Measurements from ENCODE around the gene PCMTD2.
"Not testable (repeated sequence)": the region's sequence is repeated elsewhere in the genome, so short reads cannot be mapped to it uniquely, and the experiment has no call there.

The PCMTD2 gene

DNA sequence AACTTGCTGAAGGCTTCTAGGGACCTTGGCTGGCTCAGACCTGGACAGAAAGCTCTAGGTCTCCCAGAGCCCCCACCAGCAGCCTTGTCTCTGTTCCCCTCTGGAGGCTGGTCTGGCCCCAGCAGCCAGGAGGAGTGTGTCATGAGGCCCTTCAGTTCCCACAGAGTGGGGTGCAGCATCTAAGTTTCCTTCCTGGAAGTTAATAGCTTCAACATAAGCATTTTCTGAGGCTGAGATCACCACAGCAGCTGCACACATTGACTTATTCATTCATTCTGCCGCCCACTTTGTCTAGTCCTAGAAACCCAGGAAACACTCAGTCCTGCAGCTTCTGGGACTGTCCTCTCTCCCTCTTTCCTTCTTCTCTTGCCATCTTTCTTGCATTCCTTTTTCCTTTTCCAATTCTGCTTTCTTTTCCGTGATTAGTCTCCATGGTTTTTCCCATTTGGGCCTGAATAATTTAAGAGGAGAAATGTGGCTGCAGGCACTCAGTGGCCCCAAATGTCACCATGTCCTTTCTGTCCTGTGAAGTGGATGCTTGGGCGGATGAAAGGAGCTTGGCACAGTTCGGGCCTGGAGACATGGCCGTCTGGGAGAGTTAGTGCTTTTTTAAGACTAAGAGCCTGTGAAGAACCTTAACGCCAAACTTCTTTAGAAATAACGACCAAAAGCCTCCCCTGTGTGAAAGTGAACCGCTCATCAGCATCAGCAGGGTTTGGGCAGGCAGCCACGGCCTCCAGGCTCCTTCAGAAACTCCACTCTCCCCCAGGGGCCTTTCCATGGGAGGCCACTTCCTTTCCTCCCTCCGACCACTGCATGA is 31.0 kb upstream of the PCMTD2 start:
- DNase-seq (ENCODE audit: low spot score), result peak; percentile 78

DNA sequence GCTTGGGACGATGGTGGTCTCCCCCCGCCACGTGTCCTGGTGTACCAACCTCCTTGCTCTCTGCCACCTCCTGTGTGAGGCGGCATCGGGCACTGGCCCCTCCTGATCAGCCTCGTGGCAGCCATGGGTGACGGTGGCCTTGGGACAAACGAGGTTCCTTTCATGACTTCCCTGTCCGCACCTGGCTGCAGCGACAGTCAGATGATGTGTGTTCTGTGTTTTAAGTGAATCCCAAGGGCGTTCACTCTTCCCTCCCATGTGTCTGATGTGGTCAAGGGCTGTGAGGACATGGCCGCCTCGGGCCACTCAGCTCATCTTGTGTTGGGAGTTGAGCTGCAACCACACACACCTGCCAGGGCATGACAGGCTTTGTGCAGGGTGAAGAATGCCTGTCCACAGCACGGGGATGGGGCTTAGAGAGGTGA is 30.4 kb upstream of the PCMTD2 start:
- no peak for DNase-seq (ENCODE audit: low spot score)

DNA sequence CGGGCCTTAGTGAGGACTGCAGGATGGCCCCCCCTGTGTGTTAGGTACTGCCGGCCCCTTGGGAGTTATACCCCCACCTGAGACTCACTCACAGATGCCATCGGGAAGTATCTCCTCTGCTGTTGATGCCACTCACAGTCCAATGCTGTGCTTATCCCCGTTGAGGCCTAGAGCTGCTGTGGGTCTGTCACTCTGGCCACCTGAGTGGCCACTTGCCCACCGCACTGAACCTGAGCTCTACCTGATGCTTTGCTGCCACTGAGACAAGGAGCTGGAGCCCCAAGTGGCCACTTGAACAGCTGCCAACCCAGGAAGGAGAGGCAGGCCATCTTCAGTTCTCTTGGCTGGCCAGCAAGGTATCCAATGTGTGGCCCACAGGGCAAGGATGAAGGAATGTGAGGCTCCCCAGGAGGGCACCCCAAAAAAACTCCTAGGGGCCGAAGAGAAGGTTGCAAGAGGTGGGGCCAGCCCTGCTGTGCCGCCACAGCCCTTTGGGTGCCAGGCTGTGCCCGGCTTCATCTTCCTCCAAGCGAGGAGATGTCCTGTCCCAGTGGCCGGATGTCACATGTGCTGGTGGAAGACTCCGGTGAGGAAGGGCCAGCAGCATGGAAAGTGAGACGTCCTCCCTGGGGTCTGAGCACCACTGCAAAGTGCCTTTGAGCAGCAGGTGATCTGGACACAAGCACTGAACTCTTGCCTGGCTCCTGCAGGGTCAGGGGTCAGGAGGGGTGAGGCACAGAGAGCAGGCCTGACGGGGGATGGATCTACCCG is 29.5 kb upstream of the PCMTD2 start:
- no peak for DNase-seq (ENCODE audit: low spot score)

DNA sequence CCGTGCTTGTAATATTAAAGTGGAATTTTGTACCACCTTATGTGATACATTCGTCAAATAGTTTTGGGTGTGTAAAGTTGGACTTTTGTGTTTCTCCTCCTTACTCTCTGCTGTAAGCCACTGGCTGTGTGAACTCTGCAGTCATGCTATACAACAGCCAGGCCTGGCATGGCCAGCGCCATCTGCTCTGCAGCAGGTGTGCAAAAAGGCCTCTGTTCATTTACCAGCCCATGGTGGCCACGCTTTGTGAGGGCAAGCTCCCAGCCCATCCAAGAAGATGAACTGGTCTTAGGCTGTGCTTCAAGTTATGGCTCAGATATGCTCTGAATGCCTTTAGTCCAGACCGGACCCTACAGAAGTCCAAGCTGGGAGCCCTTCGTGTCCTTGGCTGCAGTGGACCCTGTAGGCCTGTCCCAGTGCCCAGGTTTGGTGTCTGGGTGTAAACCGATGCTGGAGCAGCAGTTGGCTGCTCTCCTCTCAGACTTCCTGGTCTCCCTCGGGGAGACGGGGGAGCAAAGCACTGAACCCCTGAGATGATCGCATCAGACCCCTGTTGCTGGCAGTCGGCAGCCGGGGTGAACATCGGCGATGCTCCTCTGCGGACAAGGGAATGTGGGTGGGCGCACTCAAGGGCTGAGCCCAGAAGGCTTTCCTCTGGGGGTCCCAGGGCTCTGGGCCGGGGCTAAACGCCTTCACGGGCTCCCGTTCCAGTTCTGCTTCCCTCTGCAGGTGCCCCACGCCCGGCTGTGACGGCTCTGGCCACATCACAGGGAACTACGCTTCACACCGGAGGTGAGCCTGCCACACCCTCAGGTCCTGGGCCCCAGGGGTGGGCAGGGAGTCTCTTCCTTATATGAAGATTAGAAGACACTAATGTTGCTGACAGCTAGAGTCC is 28.6 kb upstream of the PCMTD2 start:
- no peak for DNase-seq (ENCODE audit: low spot score)

DNA sequence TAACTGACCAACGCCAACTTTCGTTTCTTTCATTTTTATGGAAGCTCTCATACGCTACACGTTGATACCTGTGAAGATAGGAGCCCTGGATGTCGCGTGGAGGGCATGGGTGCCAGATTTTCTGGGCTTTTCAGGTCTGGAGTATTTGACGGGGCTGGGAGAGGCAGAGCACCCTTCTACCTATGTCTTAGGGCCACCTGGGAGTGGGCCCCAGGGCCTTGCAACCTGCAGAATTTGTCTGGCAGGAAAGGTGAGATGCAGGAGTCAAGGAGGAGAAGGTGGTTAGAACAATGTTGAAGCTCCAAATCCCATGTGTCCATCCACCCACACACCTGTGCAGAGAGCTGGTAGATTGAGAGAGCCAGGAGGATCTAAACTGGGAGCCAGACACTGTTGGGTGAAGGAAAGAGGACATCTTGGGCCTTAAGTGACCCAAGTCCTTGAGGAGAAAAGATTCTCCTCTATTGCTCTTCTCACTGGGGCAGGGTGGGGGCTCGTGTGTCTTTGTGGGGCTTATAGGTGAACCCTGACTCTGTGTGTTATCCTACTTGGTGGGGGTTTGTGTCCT is 27.4 kb upstream of the PCMTD2 start:
- no peak for DNase-seq (ENCODE audit: low spot score)

DNA sequence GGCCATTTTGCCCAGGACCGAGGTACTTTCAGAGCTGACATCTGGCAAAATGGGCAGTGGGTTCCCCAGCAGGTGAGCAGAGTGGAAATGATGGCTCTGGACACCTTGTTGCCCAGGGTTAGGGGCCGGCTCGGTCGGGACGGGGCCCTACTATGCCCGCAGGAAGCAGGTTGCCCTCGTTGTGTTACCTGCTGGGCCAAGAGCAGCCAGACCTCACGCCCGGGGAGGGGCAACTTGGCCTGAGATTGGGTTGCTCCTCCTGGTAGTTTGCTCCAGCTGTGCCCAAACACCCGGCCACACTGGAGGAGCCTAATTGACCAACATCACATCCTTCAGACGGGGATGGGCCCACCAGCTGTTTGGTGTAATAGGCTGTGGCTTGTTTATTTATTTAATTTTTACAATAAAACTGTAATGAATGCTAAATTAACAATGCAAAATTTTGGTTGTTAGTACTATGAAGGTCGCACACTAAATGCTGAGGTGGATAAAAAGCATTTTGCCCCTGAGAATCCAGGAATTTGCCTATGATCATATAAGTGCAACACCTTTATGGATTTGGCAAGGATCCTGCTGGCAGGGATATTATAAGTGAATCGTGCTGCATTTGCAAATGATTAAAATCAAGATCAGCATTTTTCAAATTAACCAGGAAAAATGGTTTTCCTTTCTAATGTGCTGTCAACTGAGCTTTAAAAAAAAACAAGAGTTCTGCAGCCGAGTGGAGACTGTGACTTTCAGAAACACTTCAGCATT is 26.6 kb upstream of the PCMTD2 start:
- DNase-seq (ENCODE audit: low spot score), result no peak

DNA sequence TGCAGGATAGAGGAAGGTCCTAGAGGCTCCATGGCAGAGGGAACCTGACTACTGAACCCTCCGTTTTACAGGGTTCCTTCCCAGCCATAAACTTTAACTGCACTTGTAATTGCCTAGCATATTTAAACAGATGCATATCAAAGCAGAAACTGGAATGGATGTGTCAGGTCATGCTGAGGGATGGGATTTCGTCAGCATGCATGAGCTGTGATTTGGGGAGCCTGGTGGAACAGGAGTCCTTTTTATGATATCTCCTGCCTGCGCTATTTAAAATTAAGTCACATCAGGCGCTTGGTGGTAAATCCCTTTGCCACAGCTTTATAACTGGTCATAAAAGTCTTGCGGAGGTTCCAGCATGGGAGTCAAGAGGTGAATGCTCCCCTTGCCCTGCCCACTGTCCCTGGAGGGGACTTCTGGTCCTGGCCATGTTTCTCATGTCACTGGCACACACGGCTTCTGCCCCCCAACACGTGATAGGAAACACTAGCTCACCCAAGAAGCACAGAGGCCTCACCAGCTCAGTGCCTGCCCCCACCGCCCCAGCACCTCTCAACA is 26.0 kb upstream of the PCMTD2 start:
- no peak for DNase-seq (ENCODE audit: low spot score)

DNA sequence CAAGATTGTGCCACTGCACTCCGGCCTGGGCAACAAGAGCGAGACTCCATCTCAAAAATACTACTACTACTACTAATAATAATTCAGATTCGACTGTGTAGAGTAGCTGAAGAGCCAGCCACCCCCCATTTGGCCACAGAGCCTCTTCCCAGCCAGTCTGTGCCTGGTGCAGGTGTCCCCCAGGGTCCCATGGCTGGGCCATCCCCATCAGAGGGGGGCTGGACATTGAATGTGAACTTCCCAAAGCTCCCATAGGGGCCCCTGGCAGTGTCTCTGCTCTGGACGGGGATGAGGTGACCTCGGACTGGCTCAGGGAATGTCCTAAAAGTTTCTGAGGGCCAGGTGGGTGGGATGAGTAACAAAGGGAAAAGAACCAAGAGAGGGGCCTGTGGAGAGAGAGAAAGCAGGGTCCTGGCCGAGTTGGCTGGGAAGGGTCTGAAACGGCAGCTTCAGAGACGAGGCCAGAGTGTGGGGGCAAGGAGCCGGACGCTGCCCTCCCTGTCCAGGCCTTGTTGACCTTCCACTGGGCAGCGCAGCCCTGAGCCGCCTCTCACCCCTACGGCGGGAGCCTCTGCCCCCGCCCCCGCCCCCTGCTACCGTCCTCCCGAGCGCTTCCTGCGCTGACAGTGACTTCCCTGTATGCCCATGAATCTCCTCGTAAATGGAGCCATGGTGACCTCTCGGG is 24.9 kb upstream of the PCMTD2 start:
- no peak for DNase-seq (ENCODE audit: low spot score)

DNA sequence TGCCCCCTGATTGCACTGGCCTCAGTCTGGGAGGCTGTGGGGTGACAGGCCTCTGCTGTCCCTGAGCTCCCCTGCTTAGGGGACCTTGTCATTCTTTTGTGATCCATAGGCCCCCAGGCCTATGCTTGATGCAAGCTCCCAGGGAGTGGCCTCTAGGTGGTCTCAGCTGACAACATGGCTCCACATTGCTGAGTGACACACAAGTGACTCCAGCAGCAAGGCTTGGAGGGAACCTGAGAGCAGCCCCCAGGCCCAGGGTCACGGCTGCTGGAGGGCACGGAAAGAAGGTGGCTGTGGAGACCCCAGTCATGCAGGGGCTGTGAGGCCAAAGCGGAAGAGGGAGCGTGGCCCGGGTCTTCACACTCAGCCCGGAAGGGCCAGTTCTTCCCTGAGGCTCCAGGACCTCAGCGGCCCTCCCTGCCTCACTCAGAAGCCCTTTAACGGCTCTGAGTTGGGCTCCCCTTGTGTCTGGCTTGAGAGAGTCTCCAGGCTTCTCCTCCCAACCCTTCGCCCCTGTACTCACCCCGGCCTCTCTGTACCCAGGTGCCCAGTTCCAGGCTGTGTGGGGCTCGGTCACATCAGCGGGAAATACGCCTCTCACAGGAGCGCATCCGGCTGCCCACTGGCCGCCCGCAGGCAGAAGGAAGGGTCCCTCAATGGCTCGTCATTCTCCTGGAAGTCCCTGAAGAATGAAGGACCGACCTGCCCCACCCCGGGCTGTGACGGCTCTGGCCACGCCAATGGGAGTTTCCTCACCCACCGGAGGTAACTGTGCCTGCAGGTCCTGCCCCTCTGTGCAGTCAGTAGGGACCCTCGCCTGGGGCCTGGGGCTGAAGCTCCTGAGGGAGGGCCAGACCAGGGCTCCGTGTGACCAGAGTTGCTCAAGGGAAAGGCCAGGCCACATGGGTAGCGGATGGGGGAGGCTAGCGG is 23.7 kb upstream of the PCMTD2 start:
- no peak for DNase-seq (ENCODE audit: low spot score)

DNA sequence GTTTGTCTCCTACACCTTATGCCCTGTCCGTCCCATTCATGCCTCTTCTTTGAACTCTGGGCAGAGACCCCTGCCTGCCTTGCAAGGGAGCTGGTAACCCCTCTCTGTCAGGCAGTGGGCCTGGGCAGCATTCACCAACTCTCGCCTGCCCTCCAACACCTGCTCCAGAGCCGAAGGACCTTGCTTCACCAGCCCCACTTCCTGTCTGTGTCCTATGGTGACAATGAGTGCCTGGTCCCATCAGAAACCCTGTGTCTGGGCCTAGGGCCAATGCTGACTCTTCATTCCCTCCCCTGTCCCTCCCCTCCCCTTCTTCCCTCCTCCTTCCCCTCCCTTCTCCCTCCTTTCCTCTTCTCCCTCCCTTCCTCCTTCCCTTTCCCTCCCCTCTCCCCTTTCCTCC is 22.8 kb upstream of the PCMTD2 start:
- no peak for DNase-seq (ENCODE audit: low spot score)

DNA sequence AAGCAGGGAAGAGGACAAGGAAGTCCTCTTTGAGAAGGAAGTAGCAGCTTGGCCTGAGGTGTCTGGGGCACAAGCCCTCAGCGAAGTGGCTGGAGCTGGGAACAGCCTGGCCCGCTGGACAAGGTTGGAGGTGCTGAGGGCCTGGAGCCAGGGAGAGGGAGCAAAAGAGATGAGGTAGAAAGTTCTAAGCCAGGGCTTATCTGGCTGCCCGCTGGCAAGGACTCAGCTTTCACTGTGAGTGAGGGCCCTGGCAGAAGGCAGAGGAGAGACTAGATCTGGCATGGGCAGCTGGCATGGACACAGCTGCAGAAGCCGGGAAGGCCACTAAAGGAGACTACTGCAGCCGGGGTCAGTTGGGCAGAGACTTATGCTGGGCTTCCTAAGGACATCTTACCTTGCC is 21.8 kb upstream of the PCMTD2 start:
- no peak for DNase-seq (ENCODE audit: low spot score)

DNA sequence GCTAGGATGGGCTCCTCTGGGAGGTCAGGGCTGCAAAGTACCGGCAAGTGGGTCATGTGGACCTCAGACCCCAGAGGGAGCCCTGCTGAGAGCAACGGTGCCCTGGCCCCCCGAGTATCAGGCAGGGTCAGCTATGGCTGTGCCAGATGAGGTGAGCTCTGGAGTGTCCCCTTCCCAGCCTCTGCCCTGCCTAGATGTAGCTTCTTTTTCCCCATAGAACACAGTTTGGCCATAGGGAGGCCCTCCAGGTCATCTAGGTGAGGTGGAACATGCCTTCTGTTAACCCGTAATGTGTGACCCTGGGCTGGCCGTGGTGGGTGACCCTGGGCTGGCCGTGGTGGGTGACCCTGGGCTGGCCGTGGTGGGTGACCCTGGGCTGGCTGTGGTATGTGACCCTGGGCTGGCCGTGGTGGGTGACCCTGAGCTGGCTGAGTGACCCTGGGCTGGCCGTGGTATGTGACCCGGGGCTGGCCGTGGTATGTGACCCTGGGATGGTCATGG is 21.2 kb upstream of the PCMTD2 start:
- DNase-seq (ENCODE audit: low spot score), result no peak

DNA sequence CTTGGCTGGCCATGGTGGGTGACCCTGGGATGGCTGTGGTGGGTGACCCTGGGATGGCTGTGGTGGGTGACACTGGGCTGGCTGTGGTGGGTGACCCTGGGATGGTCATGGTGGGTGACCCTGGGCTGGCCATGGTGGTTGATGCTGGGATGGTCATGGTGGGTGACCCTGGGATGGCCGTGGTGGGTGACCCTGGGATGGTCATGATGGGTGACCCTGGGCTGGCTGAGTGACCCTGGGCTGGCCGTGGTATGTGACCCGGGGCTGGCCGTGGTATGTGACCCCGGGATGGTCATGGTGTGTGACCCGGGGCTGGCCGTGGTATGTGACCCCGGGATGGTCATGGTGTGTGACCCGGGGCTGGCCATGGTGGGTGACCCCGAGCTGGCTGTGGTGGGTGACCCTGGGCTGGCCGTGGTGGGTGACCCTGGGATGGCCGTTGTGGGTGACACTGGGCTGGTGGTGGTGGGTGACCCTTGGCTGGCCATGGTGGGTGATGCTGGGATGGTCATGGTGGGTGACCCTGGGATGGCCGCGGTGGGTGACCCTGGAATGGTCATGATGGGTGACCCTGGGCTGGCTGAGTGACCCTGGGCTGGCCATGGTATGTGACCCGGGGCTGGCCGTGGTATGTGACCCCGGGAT is 20.5 kb upstream of the PCMTD2 start:
- not testable (repeated sequence) for DNase-seq (ENCODE audit: low spot score)

DNA sequence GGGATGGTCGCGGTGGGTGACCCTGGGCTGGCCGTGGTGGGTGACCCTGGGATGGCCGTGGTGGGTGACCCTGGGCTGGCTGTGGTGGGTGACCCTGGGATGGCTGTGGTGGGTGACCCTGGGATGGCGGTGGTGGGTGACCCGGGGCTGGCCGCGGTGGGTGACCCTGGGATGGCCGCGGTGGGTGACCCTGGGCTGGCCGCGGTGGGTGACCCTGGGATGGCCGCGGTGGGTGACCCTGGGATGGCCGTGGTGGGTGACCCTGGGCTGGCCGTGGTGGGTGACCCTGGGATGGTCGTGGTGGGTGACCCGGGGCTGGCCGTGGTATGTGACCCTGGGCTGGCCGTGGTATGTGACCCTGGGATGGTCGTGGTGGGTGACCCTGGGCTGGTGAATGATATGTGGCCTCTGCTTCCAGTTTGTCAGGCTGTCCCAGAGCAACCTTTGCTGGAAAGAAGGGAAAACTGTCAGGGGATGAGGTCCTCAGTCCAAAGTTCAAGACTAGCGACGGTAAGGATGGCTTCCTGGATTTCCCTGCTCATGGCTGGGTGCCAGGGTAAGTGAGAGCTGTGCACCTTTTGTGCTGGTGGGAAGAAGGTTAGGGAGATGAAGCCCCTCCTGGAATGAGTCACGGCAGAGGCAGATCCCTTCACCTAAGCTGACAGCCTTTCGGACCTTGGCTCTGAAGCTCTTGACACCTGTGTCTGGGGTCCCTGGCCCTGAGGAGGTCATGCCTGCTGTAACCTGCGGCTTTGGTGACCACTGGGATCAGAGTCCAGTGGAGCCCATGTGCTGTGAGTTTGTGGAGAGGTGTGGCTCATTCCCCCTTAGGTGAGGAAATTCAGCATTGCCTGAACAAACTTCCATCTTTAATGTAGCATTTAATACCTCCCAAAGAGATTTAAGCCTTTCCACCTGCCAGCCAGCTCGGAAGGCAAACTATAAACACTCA is 19.1 kb upstream of the PCMTD2 start:
- no peak for DNase-seq (ENCODE audit: low spot score)

DNA sequence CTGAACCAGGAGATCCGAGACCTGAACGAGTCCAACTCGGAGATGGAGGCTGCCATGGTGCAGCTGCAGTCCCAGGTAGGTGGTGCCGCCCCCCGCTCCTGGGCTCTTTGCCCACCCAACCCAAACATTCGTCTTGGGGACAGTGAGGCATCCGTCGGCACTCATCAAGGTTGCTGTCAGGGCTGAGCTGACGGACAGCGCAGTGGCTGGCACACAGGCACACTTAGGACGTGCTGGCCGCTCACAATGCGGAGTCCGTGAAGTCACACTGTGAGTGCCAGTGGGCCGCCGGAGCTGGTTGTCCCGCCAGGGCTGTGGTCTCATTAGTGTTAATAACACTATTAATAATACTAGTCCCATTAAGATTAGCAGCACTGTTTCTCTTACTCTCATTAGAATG is 18.2 kb upstream of the PCMTD2 start:
- DNase-seq (ENCODE audit: low spot score), result no peak

DNA sequence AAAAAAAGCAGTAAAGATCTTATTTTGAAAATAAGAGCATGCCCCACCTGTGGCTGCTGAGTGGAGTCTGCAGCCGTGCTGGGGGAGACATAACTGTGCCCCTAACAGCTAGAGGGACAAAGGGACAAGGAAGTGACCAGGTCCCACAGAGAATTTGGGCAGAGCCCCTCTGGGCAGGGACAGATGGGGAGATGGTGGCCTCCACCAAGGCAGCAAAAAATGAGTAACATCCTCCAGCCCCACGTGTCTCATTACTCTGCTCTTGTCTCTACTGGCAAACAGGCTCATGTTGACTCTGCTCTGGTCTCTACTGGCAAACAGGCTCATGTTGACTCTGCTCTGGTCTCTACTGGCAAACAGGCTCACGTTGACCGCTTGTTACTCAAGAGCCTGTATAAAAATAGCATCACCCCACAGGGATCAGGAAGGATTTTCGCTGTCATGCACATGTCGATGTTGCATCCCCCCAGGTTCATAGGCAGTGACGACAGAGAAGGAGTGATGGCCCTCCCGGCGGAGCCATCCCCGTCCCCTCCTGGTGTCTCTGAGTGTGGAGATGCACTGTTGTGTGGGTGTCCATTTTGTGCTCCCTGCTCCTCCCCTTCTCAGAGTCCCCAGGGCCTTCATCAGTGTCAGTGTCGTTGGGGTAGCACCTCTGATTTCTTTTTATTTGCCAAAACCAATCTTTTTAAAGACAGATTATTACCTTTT is 17.3 kb upstream of the PCMTD2 start:
- DNase-seq (ENCODE audit: low spot score), result no peak
